ENCODE results near the gene RRP7A. TPM values are rescaled to one million over a fixed set of nuclear protein-coding genes. Genes with fewer than 3 reads are reported as not detected.
"Not testable (repeated sequence)": the region's sequence is repeated elsewhere in the genome, so short reads cannot be mapped to it uniquely, and the experiment has no call there.

Gene RRP7A
- total RNA-seq, 2 donors from 2014 or later: 21.1 to 26.6 TPM

GRCh38 chr22:42537199-42537831, 17.7 kb upstream of the RRP7A start:
- DNase-seq; intact Hi-C loops (cut with DNase I): not testable (repeated sequence)
- peak; percentile 82 to 93 for ATAC-seq

GRCh38 chr22:42536634-42537033, 17.0 kb upstream of the RRP7A start:
- intact Hi-C loops (cut with DNase I); DNase-seq; ATAC-seq: not testable (repeated sequence)

GRCh38 chr22:42536166-42536565, 16.6 kb upstream of the RRP7A start:
- DNase-seq (no peak), ATAC-seq (no peak)
- intact Hi-C loops (cut with DNase I): no loop called here

GRCh38 chr22:42535082-42535731, 15.6 kb upstream of the RRP7A start:
- intact Hi-C loops (cut with DNase I); DNase-seq; ATAC-seq: not testable (repeated sequence)

- DNase-seq (no peak), ATAC-seq (no peak)
- intact Hi-C loops (cut with DNase I): no loop called here
Observed at GRCh38 chr22:42533638-42533977, 14.0 kb upstream of the RRP7A start.

GRCh38 chr22:42531401-42532084, 11.9 kb upstream of the RRP7A start:
- ATAC-seq; intact Hi-C loops (cut with DNase I); DNase-seq: not testable (repeated sequence)

- intact Hi-C loops (cut with DNase I); ATAC-seq; DNase-seq: not testable (repeated sequence)
Observed at GRCh38 chr22:42529435-42529834, 9.8 kb upstream of the RRP7A start.

GRCh38 chr22:42528591-42529307, 9.2 kb upstream of the RRP7A start:
- ATAC-seq (peak; percentile 5 to 13), DNase-seq (no peak)
- intact Hi-C loops (cut with DNase I): no loop called here

GRCh38 chr22:42522546-42522945, 3.0 kb upstream of the RRP7A start:
- ATAC-seq: no peak
- intact Hi-C loops (cut with DNase I): no loop called here

GRCh38 chr22:42521228-42521546, 1.6 kb upstream of the RRP7A start:
- intact Hi-C loops (cut with DNase I): no loop called here
- no peak for ATAC-seq
- DNase-seq: no peak

More at GRCh38 chr22:42522546-42522945, 3.0 kb upstream of the RRP7A start:
- no peak for DNase-seq

GRCh38 chr22:42518638-42519524, 715 bp downstream of the RRP7A start:
- DNase-seq; intact Hi-C loops (cut with DNase I): not testable (repeated sequence)
- ATAC-seq: peak in 1 of 2 donors; percentile 34

- intact Hi-C loops (cut with DNase I); DNase-seq; ATAC-seq: not testable (repeated sequence)
Observed at GRCh38 chr22:42517103-42517502, 2.5 kb downstream of the RRP7A start.

- no peak for ATAC-seq
- intact Hi-C loops (cut with DNase I): no loop called here
- DNase-seq: no peak
Observed at GRCh38 chr22:42515896-42516295, 3.7 kb downstream of the RRP7A start.

GRCh38 chr22:42515304-42515703, 4.3 kb downstream of the RRP7A start:
- ATAC-seq; DNase-seq; intact Hi-C loops (cut with DNase I): not testable (repeated sequence)

GRCh38 chr22:42514331-42514730, 5.3 kb downstream of the RRP7A start:
- ATAC-seq; DNase-seq; intact Hi-C loops (cut with DNase I): not testable (repeated sequence)

- ATAC-seq (peak; percentile 60 to 61), DNase-seq (peak; percentile 64)
- intact Hi-C loops (cut with DNase I): not testable (repeated sequence)
Observed at GRCh38 chr22:42512273-42512990, 7.2 kb downstream of the RRP7A start.

GRCh38 chr22:42511401-42511891, 8.2 kb downstream of the RRP7A start:
- DNase-seq: peak; percentile 31
- no peak for ATAC-seq
- intact Hi-C loops (cut with DNase I): no loop called here

GRCh38 chr22:42509548-42509947, 10.0 kb downstream of the RRP7A start:
- intact Hi-C loops (cut with DNase I): no loop called here
- ATAC-seq: no peak
- no peak for DNase-seq
